GM18505 (cell line): ENCODE measurements around the gene CEP68.
A peak's percentile ranks its signal among the peaks of the same experiment; 100 is the strongest.
"Not testable (repeated sequence)": the region's sequence is repeated elsewhere in the genome, so short reads cannot be mapped to it uniquely, and the experiment has no call there.

Source experiments
- ATAC-seq: cut with Tn5 transposase; IDR thresholded peaks from one replicate; pipeline ENCODE4 v1.9.1; 2021; ENCODE audit not compliant: unreplicated experiment
- POLR2A ChIP-seq: IDR thresholded peaks from 4 replicates; pipeline ENCODE4 v1.6.1; 2011; ENCODE audit warnings: borderline replicate concordance; ENCODE audit not compliant: insufficient read depth, insufficient read length; ENCODE audit errors: extremely low read depth

CEP68 gene

DNA sequence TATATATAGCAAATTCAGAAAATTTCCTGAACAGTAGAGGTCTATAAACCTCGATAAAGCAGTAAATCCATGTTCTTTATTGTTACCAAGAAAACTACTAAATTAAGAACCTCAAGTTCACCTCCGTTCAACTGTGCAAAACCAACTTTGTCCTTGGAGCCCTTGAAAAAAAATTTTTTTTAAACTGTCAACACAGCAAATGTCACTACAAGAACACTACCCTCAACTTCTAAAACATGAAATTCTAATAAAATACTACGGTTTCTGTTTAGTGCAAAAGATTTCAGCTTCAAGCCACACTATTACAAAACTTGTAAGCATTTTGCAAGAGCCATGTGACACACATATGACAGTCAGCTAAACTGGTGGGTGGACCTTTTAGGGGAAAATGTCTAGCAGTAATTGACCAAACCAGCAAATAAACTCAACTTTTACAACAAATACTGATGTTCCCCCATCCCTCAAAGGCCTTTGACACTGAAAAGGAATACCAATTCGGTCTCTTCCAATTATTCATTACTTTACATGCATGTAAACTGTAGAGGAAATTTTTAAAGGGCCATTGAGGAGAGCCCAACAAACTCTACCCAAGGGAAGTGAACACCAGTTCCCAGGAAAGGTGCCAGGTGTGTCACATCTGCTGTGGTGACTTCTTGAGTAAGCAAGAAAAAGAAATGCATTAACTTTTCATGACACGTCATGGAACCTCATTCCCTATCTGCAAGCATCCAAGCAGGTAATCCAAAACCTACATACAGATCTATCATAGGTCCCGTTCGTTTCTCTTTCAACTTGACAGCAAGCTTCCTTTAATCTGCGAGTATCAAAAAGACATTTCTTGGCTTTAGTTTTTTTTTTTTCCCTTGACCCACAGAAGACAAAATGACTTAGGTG lies 72.3 kb downstream of the CEP68 start:
- no peak for ATAC-seq
- TF ChIP-seq POLR2A, result no peak

DNA sequence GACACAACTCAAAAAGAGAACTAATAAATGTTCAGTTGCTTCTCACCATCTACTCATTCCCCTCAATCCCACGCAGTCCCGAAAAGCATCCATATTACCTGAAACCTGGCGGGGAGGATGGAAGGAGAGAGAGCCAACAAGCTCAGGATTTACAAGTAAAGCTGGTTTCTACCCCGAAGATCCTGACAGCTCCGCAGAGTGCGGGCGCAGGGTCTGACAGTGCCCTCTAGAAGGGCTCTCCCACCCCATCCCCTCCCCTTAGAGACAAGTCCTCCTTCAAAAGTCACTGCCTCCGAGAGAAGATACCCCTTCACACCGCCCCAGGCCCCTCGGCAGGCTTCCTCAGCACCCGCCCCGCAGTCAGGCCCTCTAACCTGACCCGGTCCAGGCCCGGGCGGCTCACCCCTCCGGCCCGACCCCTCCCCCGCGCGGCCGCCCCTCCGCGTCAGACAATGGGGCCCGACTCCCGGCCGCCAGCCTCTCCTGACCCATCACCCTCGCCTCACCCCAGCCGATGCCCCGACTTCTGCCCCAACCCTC lies 73.1 kb downstream of the CEP68 start:
- no peak for TF ChIP-seq POLR2A
- no peak for ATAC-seq

DNA sequence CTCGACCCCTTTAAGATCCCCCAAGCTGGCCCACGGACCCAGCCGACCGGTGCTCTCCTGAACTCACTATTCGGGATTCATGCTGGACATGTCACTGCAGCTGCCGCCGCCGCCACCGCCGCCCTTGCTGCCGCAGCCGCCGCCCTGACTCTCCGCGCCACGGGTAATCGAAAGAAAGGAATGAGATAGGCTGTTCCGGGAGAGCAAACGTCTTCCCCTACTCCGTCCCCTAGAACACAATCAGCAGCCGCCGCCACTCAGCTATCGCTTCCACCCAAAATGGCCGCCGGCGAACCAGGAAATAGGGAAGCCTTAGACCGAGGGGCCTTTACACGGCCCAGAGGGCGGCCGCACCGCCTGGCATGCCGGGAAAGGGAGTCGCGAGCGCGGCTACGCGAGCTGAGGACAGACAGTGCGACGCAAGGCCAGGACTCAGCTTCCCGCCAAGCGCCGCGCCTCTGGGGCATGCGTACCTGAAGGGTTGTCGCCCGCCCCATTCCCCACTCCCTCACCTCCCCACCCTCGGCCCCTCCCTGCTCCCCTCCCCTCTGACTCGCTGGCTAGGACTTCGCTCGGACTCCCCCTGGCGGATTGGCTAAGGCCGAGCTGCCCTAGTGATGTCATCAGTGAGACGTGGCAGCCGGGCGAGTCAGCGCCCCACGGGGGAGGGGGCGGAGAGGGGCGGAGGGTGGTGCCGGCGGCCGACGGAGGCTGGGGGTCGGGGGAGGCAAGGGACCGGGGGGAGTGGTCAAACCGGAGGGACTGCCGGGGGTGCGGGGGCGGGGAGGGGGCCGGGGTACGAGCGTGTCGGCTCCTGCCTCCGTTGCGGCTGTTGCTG lies 73.8 kb downstream of the CEP68 start, which contains the start of gene RAB1A:
RAB1A (minus strand) TSS at position 281 of the 838 bp plus-strand sequence; CDS start at position 90, 191 bp downstream.
- ATAC-seq, result peak; percentile 96

GRCh38 chr2:65130664-65131175 lies 74.5 kb downstream of the CEP68 start:
- peak; percentile 43 for TF ChIP-seq POLR2A
- ATAC-seq, result peak; percentile 17

More for the DNA sequence above, 73.8 kb downstream of the CEP68 start, which contains the start of gene RAB1A:
- TF ChIP-seq POLR2A, result peak; percentile 86

GRCh38 chr2:65132930-65133329 lies 76.7 kb downstream of the CEP68 start:
- not testable (repeated sequence) for ATAC-seq

GRCh38 chr2:65133626-65134025 lies 77.4 kb downstream of the CEP68 start:
- no peak for TF ChIP-seq POLR2A
- no peak for ATAC-seq

DNA sequence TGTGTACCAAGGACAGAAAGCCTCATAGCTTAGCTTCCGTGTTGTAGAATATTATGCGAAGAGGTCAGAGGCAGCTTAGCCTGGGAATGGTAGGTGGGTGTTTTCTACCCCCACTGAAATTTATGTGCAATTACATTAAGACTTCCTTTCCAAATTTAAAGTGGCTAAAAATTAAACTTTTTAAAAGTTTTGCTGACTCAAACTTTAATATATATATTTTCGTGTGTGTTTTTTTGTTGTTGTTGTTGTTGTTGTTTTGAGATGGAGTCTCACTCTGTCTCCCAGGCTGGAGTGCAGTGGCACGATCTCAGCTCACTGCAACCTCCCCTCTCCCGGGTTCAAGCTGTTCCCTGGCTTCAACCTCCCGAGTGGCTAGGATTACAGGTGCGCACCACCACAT lies 77.9 kb downstream of the CEP68 start:
- no peak for TF ChIP-seq POLR2A
- no peak for ATAC-seq

GRCh38 chr2:65136253-65136652 lies 80.0 kb downstream of the CEP68 start:
- ATAC-seq, result no peak
- TF ChIP-seq POLR2A, result no peak
